Measurements from ENCODE around the gene TRMT5.

GRCh38 chr14:60925286-60925685 is 55.6 kb downstream of the TRMT5 start:
- no peak for TF ChIP-seq CTCF (conservative IDR thresholded peaks at IDR 0.05)
- no peak for TF ChIP-seq ZFX (IDR thresholded peaks at IDR 0.05)

Data from C4-2B (cell line).